Coronary artery (tissue), 2 donors: ENCODE results near the gene RPL19.

Experiments
- DNase-seq: peaks from one replicate; pipeline ENCODE4 v3.0.0-alpha.2; 2017; ENCODE audit warnings: low spot score
- H3K27ac ChIP-seq, 2 donors: fragments of 200-600 bp; sonication (generic); one replicate each; pipeline ENCODE4 v1.5.1; 2016 to 2019
- H3K4me3 ChIP-seq: fragments of 200-600 bp; sonication (generic); 2 replicates; pipeline ENCODE4 v1.5.1; 2016; ENCODE audit warnings: mild to moderate bottlenecking, moderate library complexity
- TF ChIP-seq, protein P1 (sequence below): fragments of 200-600 bp; sonication (generic); IDR thresholded peaks from one replicate; pipeline ENCODE4 v1.5.1; 2019; ENCODE audit warnings: antibody characterized with exemption

RPL19 gene

GRCh38 chr17:39213852-39214251 is 13.8 kb downstream of the RPL19 start:
- Histone ChIP-seq H3K27ac (no peak overlapping the region), H3K4me3 (no peak overlapping the region)
- TF ChIP-seq, protein P1, sequence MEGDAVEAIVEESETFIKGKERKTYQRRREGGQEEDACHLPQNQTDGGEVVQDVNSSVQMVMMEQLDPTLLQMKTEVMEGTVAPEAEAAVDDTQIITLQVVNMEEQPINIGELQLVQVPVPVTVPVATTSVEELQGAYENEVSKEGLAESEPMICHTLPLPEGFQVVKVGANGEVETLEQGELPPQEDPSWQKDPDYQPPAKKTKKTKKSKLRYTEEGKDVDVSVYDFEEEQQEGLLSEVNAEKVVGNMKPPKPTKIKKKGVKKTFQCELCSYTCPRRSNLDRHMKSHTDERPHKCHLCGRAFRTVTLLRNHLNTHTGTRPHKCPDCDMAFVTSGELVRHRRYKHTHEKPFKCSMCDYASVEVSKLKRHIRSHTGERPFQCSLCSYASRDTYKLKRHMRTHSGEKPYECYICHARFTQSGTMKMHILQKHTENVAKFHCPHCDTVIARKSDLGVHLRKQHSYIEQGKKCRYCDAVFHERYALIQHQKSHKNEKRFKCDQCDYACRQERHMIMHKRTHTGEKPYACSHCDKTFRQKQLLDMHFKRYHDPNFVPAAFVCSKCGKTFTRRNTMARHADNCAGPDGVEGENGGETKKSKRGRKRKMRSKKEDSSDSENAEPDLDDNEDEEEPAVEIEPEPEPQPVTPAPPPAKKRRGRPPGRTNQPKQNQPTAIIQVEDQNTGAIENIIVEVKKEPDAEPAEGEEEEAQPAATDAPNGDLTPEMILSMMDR: no peak
- DNase-seq: no peak

GRCh38 chr17:39217734-39218369 is 17.8 kb downstream of the RPL19 start:
- H3K4me3 ChIP-seq: no peak overlapping the region
- DNase-seq: no peak
- no peak overlapping the region for H3K27ac ChIP-seq
- TF ChIP-seq, protein P1: no peak

DNA sequence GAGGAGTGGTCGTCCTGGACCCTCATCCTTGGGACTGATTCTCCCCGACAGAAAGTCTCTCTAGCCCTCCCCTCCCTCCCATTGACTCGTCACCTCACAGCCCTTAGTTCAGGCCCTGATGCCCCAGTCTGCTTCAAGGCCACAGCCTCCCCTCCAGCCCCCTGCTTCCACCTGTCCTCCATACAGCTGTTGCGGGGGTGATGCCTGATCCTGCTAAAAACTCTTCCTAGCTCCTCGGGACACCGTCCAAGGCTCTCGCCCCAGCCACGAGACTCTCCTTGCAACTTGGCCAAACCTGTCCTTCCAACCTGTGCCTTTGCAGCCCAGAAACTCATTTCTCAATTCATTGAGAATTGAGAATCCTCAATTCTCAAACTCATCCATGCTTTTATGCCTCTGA is 18.8 kb downstream of the RPL19 start:
- H3K4me3 ChIP-seq: no peak overlapping the region
- DNase-seq: no peak
- peak overlapping the region in 1 of 2 donors; percentile 78 for H3K27ac ChIP-seq
- TF ChIP-seq, protein P1: no peak

GRCh38 chr17:39219647-39220154 is 19.6 kb downstream of the RPL19 start:
- H3K4me3 ChIP-seq: no peak overlapping the region
- peak overlapping the region; percentile 49 to 78 for H3K27ac ChIP-seq
- no peak for DNase-seq
- TF ChIP-seq, protein P1: no peak

DNA sequence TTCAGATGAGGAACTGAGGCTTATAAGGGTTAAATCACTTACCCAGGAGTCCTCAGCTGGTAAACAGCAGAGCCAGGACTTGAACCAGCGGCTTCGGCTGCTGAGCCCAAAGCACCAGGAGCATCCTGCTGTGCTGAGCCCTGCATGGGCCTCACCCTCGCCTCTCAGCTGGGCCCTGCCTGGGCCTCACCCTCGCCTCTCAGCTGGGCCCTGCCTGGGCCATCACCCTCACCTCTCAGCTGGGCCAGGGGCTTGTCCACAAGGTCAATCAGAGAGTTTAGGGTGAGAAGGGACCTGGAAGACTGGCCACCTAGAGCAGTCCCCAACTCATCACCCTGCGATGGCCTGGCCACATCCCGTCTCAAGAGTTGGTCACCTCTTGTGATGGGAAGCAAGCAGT is 21.5 kb downstream of the RPL19 start:
- peak overlapping the region in 1 of 2 donors; percentile 70 for H3K27ac ChIP-seq
- DNase-seq: no peak
- TF ChIP-seq, protein P1: no peak
- H3K4me3 ChIP-seq: no peak overlapping the region

DNA sequence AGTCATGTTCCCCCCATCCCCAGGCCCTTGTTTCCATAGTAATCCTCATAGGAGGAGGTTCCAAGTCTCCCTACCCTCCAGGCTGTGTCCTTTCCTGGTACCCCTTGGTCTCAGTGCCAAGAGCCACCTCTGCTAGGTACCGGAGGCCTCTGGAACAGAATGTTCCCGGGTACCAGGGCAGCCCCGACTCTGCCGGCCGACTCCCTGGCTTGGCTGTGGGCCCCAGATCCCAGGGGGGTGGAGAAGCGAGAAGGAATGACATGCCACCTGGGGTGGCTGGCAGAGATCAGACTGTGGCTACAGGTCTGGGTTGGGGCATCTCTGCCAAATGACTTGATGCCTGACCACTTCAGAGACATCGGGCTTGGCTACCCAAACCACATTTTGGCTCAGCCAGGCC is 22.1 kb downstream of the RPL19 start:
- TF ChIP-seq, protein P1: no peak
- Histone ChIP-seq H3K4me3 (no peak overlapping the region), H3K27ac (peak overlapping the region in 1 of 2 donors; percentile 70)
- DNase-seq: no peak
